HUES6 (cell line): ENCODE results near the gene QKI.

Experiments
- H3K27ac ChIP-seq: 2 replicates; pipeline ENCODE4 v1.7.0; 2013; ENCODE audit warnings: low read depth, mild to moderate bottlenecking, low read length, inconsistent platforms
- H3K27me3 ChIP-seq: 2 replicates; pipeline ENCODE4 v1.6.1; 2013; ENCODE audit warnings: low read length; ENCODE audit not compliant: control insufficient read depth, insufficient read depth
- H3K36me3 ChIP-seq: 2 replicates; pipeline ENCODE4 v1.6.1; 2013; ENCODE audit warnings: low read length; ENCODE audit not compliant: control insufficient read depth, insufficient read depth
- H3K4me1 ChIP-seq: 2 replicates; pipeline ENCODE4 v1.6.1; 2013; ENCODE audit warnings: low read length; ENCODE audit not compliant: control insufficient read depth, insufficient read depth
- H3K4me3 ChIP-seq: 2 replicates; pipeline ENCODE4 v1.5.1; 2013; ENCODE audit warnings: low read depth, low read length
- H3K9ac ChIP-seq: one replicate; pipeline ENCODE4 v1.6.1; 2013; ENCODE audit warnings: mild to moderate bottlenecking, low read length
- H3K9me3 ChIP-seq: 2 replicates; pipeline ENCODE4 v1.6.1; 2013; ENCODE audit warnings: low read depth, low read length; ENCODE audit not compliant: control insufficient read depth, insufficient read depth

Gene QKI

GRCh38 chr6:163486821-163487220, 72.3 kb downstream of the QKI start:
- peaks cover 5% of the 10 kb centered on the region for H3K4me1 ChIP-seq
- H3K27ac ChIP-seq, result no peak overlapping the region
- no peaks in the 10 kb centered on the region for H3K27me3 ChIP-seq
- no peak overlapping the region for H3K4me3 ChIP-seq
- H3K9me3 ChIP-seq, result no peaks in the 10 kb centered on the region
- H3K9ac ChIP-seq, result no peak overlapping the region
- no peaks in the 10 kb centered on the region for H3K36me3 ChIP-seq

DNA sequence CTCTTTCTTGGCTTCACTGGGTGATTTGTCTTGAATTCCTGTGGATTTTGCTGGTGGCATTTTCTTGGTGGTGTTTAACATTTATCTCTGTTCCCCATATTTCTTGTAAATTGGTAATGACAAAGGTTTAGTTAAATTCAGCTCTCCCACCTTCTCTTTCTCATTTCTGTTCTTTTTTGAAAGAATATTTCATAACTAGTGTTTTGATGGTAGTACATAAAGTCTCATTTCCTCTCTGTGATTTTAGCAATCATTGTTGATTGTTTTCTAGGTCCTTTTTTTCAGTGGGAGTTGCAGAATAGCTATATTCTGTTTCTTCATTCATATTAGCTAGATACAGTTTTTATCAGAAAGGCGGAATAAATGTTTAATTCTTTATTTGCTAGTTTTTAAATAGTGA, 73.1 kb downstream of the QKI start:
- Histone ChIP-seq H3K9me3 (no peaks in the 10 kb centered on the region), H3K36me3 (no peaks in the 10 kb centered on the region), H3K27me3 (no peaks in the 10 kb centered on the region), H3K4me3 (no peak overlapping the region), H3K27ac (no peak overlapping the region), H3K4me1 (peaks cover 5% of the 10 kb centered on the region), H3K9ac (no peak overlapping the region)

- no peak overlapping the region for H3K27ac ChIP-seq
- no peak overlapping the region for H3K9ac ChIP-seq
- peaks cover 5% of the 10 kb centered on the region for H3K4me1 ChIP-seq
- no peak overlapping the region for H3K4me3 ChIP-seq
- no peaks in the 10 kb centered on the region for H3K36me3 ChIP-seq
- H3K9me3 ChIP-seq, result no peaks in the 10 kb centered on the region
- no peaks in the 10 kb centered on the region for H3K27me3 ChIP-seq
Observed at GRCh38 chr6:163489584-163489983, 75.1 kb downstream of the QKI start.

DNA sequence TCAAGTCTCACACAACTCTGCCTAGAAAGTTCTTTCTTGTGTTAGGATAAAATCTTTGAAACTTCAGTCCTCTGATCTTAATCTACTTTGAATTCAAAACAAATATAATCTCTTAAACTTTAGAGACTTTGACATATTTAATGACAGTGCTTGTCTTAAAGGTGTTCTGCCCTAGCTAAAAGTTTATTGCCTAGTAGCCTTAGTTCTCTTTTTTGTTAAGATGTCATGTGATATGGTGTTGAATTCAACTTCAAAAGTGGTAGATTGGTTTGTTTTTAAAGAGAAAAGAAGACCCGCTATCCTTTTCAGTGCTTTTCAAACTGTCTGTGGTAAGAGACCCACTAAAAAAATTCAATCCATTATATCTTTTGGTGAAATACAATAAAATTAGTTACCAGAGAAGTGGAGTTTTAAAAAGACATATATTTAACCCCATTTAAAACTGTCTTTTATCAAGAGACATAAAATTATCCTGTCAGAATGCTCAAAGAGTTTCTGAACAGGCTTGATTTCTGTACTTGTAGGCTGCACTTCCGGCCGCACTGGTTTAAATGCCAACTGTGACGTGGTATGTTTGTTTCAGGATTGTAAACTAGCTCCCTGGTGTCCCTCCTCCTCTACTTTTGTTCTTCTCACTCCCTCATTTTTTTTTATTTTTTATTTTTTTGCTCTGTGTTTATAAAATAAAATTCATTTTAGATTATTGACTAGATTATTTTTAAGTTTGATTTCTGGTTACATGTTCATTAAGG, 76.5 kb downstream of the QKI start:
- Histone ChIP-seq H3K9ac (no peak overlapping the region), H3K36me3 (no peaks in the 10 kb centered on the region), H3K4me1 (peaks cover 5% of the 10 kb centered on the region)

DNA sequence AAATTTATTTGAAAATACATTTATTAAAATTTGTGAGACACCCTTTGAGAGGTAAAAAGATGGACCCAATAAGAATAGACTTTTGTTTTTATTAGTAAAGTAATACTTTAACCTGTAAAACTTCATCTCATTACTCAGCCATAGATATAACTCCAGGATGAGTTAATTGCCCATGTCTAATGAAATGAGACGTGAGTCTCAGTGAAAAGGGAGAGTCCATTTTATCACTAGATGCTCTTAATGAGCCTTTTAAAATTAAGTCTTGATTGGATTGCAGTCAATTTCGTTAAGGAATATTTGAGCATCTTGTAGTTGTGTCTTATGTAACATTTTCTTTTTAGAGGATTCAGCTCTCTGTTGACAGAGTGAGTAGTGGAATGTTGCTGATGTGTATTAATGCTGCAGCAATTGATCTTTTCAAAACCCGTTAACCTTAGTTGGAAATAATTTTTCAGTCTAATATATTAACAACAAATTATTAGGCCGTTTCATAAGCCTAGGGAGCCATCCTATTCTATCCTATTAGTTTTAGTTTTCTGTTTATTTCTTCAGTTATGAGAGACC, 77.3 kb downstream of the QKI start:
- H3K9ac ChIP-seq, result no peak overlapping the region
- no peaks in the 10 kb centered on the region for H3K9me3 ChIP-seq
- H3K36me3 ChIP-seq, result no peaks in the 10 kb centered on the region
- peaks cover 5% of the 10 kb centered on the region for H3K4me1 ChIP-seq
- H3K27me3 ChIP-seq, result no peaks in the 10 kb centered on the region
- no peak overlapping the region for H3K27ac ChIP-seq
- H3K4me3 ChIP-seq, result no peak overlapping the region

More for the DNA sequence above, 76.5 kb downstream of the QKI start:
- H3K27ac ChIP-seq, result no peak overlapping the region
- H3K4me3 ChIP-seq, result no peak overlapping the region
- no peaks in the 10 kb centered on the region for H3K27me3 ChIP-seq
- H3K9me3 ChIP-seq, result no peaks in the 10 kb centered on the region

DNA sequence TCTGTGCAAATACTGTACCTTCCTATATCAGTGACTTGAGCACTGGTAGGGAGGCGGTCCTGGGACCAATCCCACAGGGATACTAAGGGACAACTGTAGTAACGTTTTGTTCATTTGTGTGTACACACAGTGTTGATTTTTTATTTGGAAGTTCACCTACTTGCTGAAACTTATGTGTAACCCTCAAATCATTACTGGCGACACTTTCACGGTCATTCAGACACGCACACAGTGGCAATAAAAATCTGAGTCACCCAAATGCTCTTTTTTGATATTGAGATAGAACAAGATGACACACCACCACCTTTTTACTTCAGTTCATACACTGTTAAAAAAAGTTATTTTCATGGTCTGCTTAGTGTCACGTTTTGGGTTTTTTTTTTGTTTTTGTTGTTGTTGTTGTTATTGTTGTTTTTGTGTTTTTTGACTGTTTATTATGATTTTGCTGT, 79.8 kb downstream of the QKI start:
- no peak overlapping the region for H3K4me3 ChIP-seq
- H3K36me3 ChIP-seq, result no peaks in the 10 kb centered on the region
- no peak overlapping the region for H3K27ac ChIP-seq
- H3K9me3 ChIP-seq, result no peaks in the 10 kb centered on the region; the same call in 1 of the 2 replicates
- H3K4me1 ChIP-seq, result peaks cover 5% of the 10 kb centered on the region
- H3K9ac ChIP-seq, result no peak overlapping the region
- H3K27me3 ChIP-seq, result no peaks in the 10 kb centered on the region

GRCh38 chr6:163496205-163496604, 81.7 kb downstream of the QKI start:
- no peak overlapping the region for H3K9ac ChIP-seq
- H3K27ac ChIP-seq, result no peak overlapping the region
- no peaks in the 10 kb centered on the region; the same call in 1 of the 2 replicates for H3K4me1 ChIP-seq
- H3K27me3 ChIP-seq, result no peaks in the 10 kb centered on the region
- no peak overlapping the region for H3K4me3 ChIP-seq
- no peaks in the 10 kb centered on the region; the same call in 1 of the 2 replicates for H3K9me3 ChIP-seq
- no peaks in the 10 kb centered on the region for H3K36me3 ChIP-seq

- Histone ChIP-seq H3K36me3 (no peaks in the 10 kb centered on the region), H3K27me3 (no peaks in the 10 kb centered on the region), H3K4me1 (no peaks in the 10 kb centered on the region; the same call in 1 of the 2 replicates), H3K4me3 (no peak overlapping the region), H3K27ac (no peak overlapping the region), H3K9me3 (peaks cover 18% of the 10 kb centered on the region), H3K9ac (no peak overlapping the region)
Observed at GRCh38 chr6:163500105-163500504, 85.6 kb downstream of the QKI start.

DNA sequence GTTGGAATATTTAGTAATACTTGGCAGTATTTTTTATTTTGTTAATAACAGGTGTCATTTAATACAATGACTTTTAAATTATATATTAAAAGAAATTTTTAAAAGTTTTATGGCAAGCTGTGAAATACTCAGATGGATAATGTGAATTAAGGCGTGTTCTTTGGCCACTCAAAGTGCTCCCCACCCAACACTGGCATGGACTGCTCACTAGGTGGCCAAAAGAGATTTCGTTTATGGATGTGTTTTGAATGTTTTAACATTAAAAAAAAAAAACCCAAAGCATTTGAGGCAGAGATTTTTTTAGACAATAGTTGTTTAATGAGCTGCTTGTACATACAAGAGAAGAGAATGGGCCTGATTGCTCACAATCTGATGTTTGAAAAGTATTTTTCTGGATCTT, 86.5 kb downstream of the QKI start:
- Histone ChIP-seq H3K9me3 (peaks cover 27% of the 10 kb centered on the region), H3K9ac (no peak overlapping the region), H3K27me3 (no peaks in the 10 kb centered on the region), H3K4me3 (no peak overlapping the region), H3K27ac (no peak overlapping the region), H3K4me1 (no peaks in the 10 kb centered on the region; the same call in 1 of the 2 replicates), H3K36me3 (peaks cover 4% of the 10 kb centered on the region; the same call in 1 of the 2 replicates)

GRCh38 chr6:163501439-163501838, 86.9 kb downstream of the QKI start:
- H3K4me3 ChIP-seq, result no peak overlapping the region
- H3K9ac ChIP-seq, result no peak overlapping the region
- H3K4me1 ChIP-seq, result no peaks in the 10 kb centered on the region; the same call in 1 of the 2 replicates
- peaks cover 4% of the 10 kb centered on the region; the same call in 1 of the 2 replicates for H3K36me3 ChIP-seq
- no peak overlapping the region for H3K27ac ChIP-seq
- H3K27me3 ChIP-seq, result no peaks in the 10 kb centered on the region
- H3K9me3 ChIP-seq, result peaks cover 30% of the 10 kb centered on the region

DNA sequence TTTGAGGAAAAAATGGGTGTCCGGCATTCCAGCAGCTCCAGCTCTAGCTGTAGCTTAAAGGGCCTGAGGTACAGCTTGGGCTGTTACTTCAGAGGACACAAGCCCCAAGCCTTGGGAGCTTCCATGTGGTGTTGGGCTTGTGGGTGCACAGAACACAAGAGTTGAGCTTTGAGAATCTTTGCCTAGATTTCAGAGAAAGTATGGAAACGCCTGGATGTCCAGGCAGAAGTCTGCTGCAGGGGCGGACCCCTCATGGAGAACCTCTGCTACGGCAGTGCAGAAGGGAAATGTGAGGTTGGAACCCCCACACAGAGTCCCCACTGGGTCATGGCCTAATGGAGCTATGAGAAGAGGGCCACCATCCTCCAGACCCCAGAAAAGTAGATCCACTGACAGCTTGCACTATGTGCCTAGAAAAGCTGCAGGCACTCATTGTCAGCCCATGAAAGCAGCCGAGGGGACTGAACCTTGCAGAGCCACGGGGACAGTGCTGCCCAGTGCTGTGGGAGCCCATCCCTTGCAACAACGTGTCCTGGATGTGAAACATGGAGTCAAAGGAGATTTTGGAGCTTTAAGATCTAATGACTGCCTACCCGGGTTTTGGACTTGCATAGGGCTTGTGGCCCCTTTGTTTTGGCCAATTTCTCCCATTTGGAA, 90.6 kb downstream of the QKI start:
- Histone ChIP-seq H3K9me3 (peaks cover 51% of the 10 kb centered on the region), H3K4me3 (no peak overlapping the region), H3K36me3 (peaks cover 9% of the 10 kb centered on the region; the same call in 1 of the 2 replicates)

More for the DNA sequence above, 90.6 kb downstream of the QKI start:
- H3K27ac ChIP-seq, result no peak overlapping the region
- no peaks in the 10 kb centered on the region for H3K4me1 ChIP-seq
- H3K27me3 ChIP-seq, result no peaks in the 10 kb centered on the region
- no peak overlapping the region for H3K9ac ChIP-seq
